Lung microvascular endothelial cell (primary cell): Measurements from ENCODE around the gene EEF2. TPM values are rescaled to one million over a fixed set of nuclear protein-coding genes. Genes with fewer than 3 reads are reported as not detected.
"Not testable (repeated sequence)": the region's sequence is repeated elsewhere in the genome, so short reads cannot be mapped to it uniquely, and the experiment has no call there.

Source experiments
- DNase-seq, 2 donors: peaks; one replicate each; pipeline versions ENCODE4 v3.0.0 to v3.0.0-alpha.2; 2010; ENCODE audit warnings: low read depth in 2 of 2
- total RNA-seq: library from RNA; depleted of rRNA; stranded (reverse); fragments of >200 nt; gene quantifications from 2 replicates; pipeline ENCODE4 v1.2.1, GENCODE V29; 2014

EEF2 gene
- total RNA-seq, 1 donor from 2014 or later = 2,063 TPM

DNA sequence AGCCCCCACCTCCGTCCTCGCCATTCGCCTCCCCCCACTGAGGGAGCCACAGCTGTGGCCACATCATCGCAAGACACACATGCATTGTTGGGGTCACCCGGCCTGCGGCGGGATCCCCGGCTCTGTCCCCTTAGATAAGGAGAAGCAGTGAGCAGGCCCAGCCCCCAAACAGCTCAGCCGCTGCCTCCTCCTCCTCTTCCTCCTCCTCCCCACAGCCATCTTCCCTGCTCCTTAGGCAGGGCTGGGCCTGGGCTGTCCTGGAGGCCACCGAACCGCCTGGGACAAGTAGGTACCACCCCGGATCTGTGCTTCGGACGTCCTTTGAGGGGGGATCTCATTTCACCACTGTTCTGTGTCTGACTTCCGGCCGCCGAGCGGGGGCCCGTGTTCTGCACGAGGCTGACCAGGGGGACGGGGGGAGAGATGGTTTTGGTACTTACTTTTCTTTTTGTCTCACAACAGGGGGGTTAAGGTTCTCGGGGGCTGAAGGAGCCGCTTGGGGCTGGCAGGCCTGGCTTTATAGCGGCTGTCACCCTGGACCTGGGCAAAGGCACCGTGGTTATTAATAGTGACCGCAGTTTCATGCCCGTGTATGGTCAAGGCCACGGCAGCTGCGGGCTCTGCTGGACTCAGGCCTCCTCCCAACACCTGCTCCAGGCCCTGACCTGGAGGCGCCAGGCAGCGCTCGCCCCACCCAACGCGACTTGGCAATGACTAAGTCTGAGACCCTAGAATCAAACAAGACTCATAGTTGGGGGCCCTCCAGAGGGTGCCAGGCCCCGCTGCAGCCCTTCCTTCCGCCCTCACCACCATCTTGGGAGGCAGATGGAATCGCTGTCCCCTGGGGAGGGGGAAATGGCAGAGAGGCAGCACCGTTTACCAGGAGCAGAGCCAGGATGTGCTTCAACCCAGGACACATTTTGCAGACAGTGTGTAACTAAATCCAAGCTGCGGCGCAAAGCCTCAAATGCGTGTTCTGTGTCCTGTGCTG is 34.1 kb downstream of the EEF2 start:
- no peak for DNase-seq

GRCh38 chr19:3949997-3950859 is 35.0 kb downstream of the EEF2 start:
- no peak for DNase-seq

DNA sequence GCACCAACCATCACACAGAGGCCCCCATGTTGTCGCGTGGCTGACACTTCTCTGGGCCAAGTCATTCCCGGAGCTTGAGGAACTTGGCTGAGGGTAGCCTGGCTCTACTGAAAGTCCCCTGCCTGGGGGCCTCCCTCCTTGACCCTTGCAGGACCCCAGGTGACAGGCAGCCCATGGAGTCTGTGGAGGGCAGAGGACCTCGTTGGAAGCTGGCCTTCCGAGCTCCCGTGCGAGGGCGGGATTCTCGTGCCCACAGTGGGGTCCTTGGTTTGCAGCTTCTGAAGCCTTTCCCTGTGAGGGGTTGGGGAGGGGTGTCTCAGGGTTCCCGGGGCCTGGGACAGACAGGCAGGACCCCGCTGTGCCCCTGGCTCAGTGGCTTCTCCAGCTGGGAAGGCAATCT is 36.0 kb downstream of the EEF2 start:
- no peak for DNase-seq

- not testable (repeated sequence) for DNase-seq
Observed at GRCh38 chr19:3947316-3947933, 37.8 kb downstream of the EEF2 start.

DNA sequence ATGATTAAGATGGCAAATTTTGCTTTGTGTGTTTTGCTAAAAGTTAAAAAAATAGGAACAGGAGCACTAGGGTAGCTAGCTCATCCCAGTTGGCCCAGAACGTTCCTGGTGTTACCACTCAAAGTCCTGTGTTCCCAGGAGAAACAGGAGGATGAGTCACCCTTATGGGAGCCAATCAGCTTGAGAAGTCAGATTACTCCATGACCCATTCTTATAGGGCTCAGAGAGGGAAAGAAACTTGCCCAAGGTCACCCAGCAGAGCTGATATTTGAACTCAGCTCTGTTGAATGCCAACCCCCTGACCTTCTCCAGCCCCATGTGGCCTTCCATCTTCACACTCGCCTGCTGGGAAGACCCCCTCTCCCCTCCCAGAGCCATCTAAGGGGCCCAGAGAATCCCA is 39.4 kb downstream of the EEF2 start:
- DNase-seq = no peak

DNA sequence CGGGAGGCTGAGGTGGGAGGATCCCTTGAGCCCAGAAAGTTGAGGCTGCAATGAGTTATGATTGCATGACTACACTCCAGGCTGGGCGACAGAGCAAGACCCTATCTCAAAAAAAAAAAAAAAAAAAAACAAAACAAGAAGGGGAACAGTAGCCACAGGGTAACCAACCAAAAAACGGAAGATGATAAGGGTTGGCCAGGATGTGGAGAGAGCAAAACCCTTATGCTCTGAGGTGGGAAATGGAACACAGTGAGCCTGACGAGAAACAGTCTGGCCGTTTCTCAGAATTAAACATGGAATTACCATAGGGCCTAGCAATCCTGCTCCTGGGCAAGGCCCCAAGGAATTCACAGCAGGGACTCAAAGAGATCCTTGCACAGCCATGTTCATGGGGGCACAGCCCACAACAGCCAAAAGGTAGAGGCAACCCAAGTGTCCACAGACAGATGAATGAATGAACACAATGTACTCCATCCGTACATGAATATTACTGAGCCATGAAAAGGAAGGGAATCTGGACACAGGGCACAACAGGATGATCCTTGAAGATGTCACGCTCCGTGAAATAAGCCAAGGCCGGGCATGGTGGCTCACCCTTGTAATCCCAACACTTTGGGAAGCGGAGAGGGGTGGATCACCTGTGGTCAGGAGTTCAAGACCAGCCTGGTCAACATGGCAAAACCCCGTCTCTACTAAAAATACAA is 41.1 kb downstream of the EEF2 start:
- DNase-seq = no peak

- DNase-seq = no peak
Observed at GRCh38 chr19:3942790-3943409, 42.4 kb downstream of the EEF2 start.

DNA sequence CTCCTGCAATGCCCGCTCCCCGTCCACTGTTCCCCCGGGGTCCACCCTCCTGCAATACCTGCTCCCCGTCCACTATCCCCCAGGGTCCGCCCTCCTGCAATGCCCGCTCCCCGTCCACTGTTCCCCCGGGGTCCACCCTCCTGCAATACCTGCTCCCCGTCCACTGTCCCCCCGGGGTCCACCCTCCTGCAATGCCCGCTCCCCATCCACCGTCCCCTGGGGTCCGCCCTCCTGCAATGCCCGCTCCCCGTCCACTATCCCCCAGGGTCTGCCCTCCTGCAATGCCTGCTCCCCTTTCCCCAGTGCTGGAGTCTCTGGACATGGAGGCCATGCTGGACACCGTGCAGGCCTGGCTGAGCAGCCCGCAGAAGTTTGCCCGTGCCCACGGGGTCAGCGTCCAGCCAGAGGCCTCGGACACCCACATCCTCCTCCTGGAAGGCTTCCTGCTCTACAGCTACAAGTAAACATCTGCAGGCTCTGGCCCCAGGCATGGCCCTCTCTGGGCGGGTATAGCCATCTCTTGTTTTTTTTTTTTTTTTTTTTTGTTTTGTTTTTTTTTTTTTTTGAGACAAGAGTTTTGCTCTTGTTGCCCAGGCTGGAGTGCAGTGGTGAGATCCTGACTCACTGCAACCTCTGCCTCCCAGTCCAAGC is 46.8 kb downstream of the EEF2 start:
- DNase-seq = not testable (repeated sequence)

- no peak for DNase-seq
Observed at GRCh38 chr19:3936506-3937442, 48.5 kb downstream of the EEF2 start.

- DNase-seq = no peak
Observed at GRCh38 chr19:3932931-3933810, 52.1 kb downstream of the EEF2 start, which contains the start of gene NMRK2. NMRK2 (plus strand) TSS chr19:3933069; CDS start chr19:3933672, 603 bp downstream.

GRCh38 chr19:3931041-3931440 is 54.2 kb downstream of the EEF2 start:
- no peak for DNase-seq

Other genes with a start within 250 kb of the EEF2 start
- gene APBA3, start 223.8 kb downstream of the EEF2 start, total RNA-seq = 9.2 and 20.6 TPM in 2 replicates
- gene MRPL54, start 222.8 kb downstream of the EEF2 start, total RNA-seq = 61.1 and 61.2 TPM in 2 replicates
- gene RAX2, start 213.2 kb downstream of the EEF2 start, total RNA-seq = not detected in 2 replicates
- gene MATK, start 199.1 kb downstream of the EEF2 start, total RNA-seq = 0.20 and 0.22 TPM in 2 replicates
- not detected in 2 replicates for gene ZFR2, start 116.4 kb downstream of the EEF2 start, total RNA-seq
- not detected in 2 replicates for gene ATCAY, start 104.8 kb downstream of the EEF2 start, total RNA-seq
- gene NMRK2, start 52.4 kb downstream of the EEF2 start, total RNA-seq = not detected in 2 replicates
- gene DAPK3, start 14.4 kb downstream of the EEF2 start, total RNA-seq = 103 and 113 TPM in 2 replicates
- gene PIAS4, start 22.3 kb upstream of the EEF2 start, total RNA-seq = 19.6 and 21.6 TPM in 2 replicates
- 5.4 and 7.1 TPM in 2 replicates for gene ZBTB7A, start 81.4 kb upstream of the EEF2 start, total RNA-seq
- gene MAP2K2, start 138.7 kb upstream of the EEF2 start, total RNA-seq = 108 and 113 TPM in 2 replicates
- gene CREB3L3, start 168.2 kb upstream of the EEF2 start, total RNA-seq = not detected in 2 replicates
- gene SIRT6, start 197.1 kb upstream of the EEF2 start, total RNA-seq = 6.5 and 7.7 TPM in 2 replicates
- gene ANKRD24, start 197.2 kb upstream of the EEF2 start, total RNA-seq = 0.22 and 0.40 TPM in 2 replicates
- 0.44 and 0.60 TPM in 2 replicates for gene EBI3, start 244.1 kb upstream of the EEF2 start, total RNA-seq